SK-N-SH treated with all-trans-retinoic acid at 6 μM for 48 hours (cell line): ENCODE measurements around the gene PHKA1.

Source experiments
- ARNTL ChIP-seq: fragments of 450-650 bp; formaldehyde crosslinking; IDR thresholded peaks from 2 replicates; pipeline ENCODE4 v1.5.0; 2020; ENCODE audit warnings: low read depth, mild to moderate bottlenecking, moderate library complexity, borderline replicate concordance
- BACH2 ChIP-seq: fragments of 250-450 bp; sonication (Bioruptor Pico); IDR thresholded peaks from 2 replicates; pipeline ENCODE4 v1.9.0; 2021; ENCODE audit warnings: mild to moderate bottlenecking, borderline replicate concordance
- PPARA ChIP-seq: fragments of 250-450 bp; sonication (Bioruptor Pico); IDR thresholded peaks from 2 replicates; pipeline ENCODE4 v1.5.0; 2020; ENCODE audit warnings: mild to moderate bottlenecking, borderline replicate concordance
- ZFP3 ChIP-seq: fragments of 250-450 bp; sonication (Bioruptor Pico); IDR thresholded peaks from 2 replicates; pipeline ENCODE4 v1.5.0; 2020; ENCODE audit warnings: mild to moderate bottlenecking, moderate library complexity
- ZFP30 ChIP-seq: fragments of 450-650 bp; formaldehyde crosslinking; IDR thresholded peaks from 2 replicates; pipeline ENCODE4 v1.5.0; 2022; ENCODE audit warnings: mild to moderate bottlenecking, moderate library complexity
- TF ChIP-seq, protein P1 (sequence below): fragments of 250-450 bp; sonication (Bioruptor Pico); IDR thresholded peaks from 2 replicates; pipeline ENCODE4 v1.8.0; 2020; ENCODE audit warnings: mild to moderate bottlenecking, moderate library complexity, borderline replicate concordance
- TF ChIP-seq, protein P2 (sequence below): fragments of 250-450 bp; sonication (Bioruptor Pico); IDR thresholded peaks from 2 replicates; pipeline ENCODE4 v1.5.1; 2020; ENCODE audit warnings: low read depth, mild to moderate bottlenecking, moderate library complexity
- TF ChIP-seq, protein P3 (sequence below): fragments of 250-450 bp; sonication (Bioruptor Pico); IDR thresholded peaks from 2 replicates; pipeline ENCODE4 v1.5.0; 2020; ENCODE audit warnings: mild to moderate bottlenecking, moderate library complexity

DNA sequence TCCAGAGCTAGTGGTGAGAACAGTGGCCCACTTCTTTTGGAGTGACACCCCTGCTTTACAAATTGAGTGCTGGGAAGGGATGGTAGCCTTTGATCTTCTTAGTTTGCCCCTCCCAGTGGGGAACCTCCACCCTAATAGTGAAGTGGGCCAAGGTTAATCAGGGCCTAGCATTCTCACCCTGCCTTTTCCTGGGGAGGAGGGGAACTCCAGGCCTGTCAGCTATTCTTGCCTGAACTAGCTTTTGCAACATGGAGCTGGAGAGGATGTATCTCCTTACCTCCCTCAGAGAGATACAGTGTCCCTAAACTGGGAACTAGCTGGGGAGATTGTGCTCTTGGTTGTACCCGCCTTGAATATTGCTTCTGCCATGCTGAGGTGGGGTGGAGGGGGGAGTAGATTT, 20.6 kb downstream of the PHKA1 start:
- TF ChIP-seq, protein P1, sequence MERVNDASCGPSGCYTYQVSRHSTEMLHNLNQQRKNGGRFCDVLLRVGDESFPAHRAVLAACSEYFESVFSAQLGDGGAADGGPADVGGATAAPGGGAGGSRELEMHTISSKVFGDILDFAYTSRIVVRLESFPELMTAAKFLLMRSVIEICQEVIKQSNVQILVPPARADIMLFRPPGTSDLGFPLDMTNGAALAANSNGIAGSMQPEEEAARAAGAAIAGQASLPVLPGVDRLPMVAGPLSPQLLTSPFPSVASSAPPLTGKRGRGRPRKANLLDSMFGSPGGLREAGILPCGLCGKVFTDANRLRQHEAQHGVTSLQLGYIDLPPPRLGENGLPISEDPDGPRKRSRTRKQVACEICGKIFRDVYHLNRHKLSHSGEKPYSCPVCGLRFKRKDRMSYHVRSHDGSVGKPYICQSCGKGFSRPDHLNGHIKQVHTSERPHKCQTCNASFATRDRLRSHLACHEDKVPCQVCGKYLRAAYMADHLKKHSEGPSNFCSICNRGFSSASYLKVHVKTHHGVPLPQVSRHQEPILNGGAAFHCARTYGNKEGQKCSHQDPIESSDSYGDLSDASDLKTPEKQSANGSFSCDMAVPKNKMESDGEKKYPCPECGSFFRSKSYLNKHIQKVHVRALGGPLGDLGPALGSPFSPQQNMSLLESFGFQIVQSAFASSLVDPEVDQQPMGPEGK, result no peak
- TF ChIP-seq ZFP3 (CRISPR knock-in tag) (no peak), PPARA (CRISPR knock-in tag) (no peak), BACH2 (CRISPR knock-in tag) (no peak), ZFP30 (no peak), ARNTL (CRISPR knock-in tag) (no peak)
- TF ChIP-seq, protein P2, sequence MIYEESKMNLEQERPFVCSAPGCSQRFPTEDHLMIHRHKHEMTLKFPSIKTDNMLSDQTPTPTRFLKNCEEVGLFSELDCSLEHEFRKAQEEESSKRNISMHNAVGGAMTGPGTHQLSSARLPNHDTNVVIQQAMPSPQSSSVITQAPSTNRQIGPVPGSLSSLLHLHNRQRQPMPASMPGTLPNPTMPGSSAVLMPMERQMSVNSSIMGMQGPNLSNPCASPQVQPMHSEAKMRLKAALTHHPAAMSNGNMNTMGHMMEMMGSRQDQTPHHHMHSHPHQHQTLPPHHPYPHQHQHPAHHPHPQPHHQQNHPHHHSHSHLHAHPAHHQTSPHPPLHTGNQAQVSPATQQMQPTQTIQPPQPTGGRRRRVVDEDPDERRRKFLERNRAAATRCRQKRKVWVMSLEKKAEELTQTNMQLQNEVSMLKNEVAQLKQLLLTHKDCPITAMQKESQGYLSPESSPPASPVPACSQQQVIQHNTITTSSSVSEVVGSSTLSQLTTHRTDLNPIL (CRISPR knock-in tag), result no peak
- TF ChIP-seq, protein P3, sequence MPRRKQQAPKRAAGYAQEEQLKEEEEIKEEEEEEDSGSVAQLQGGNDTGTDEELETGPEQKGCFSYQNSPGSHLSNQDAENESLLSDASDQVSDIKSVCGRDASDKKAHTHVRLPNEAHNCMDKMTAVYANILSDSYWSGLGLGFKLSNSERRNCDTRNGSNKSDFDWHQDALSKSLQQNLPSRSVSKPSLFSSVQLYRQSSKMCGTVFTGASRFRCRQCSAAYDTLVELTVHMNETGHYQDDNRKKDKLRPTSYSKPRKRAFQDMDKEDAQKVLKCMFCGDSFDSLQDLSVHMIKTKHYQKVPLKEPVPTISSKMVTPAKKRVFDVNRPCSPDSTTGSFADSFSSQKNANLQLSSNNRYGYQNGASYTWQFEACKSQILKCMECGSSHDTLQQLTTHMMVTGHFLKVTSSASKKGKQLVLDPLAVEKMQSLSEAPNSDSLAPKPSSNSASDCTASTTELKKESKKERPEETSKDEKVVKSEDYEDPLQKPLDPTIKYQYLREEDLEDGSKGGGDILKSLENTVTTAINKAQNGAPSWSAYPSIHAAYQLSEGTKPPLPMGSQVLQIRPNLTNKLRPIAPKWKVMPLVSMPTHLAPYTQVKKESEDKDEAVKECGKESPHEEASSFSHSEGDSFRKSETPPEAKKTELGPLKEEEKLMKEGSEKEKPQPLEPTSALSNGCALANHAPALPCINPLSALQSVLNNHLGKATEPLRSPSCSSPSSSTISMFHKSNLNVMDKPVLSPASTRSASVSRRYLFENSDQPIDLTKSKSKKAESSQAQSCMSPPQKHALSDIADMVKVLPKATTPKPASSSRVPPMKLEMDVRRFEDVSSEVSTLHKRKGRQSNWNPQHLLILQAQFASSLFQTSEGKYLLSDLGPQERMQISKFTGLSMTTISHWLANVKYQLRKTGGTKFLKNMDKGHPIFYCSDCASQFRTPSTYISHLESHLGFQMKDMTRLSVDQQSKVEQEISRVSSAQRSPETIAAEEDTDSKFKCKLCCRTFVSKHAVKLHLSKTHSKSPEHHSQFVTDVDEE, result no peak
